ENCODE measurements around the gene DDAH2. TPM values are rescaled to one million over a fixed set of nuclear protein-coding genes. Genes with fewer than 3 reads are reported as not detected.

Gene DDAH2
- total RNA-seq, 2 donors from 2014 or later: 150 to 153 TPM

DNA sequence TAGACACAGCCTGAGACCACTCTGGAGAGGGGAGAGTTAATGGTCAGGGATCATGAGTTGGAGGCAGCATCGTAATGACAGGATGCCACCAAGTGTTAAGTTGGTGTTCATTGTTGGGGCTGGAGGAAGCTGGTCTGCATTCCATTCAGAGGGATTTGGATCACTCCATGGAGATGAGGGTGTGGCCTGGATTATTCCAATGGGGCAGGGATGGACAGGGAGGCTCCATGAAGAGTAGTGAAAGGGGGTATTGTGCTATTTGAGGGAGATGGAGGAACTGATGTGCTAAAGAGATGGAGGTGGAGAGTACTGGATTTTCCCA, 34.5 kb upstream of the DDAH2 start:
- H3K36me3 Mint-ChIP-seq (ENCODE audit: low read depth): peaks cover 25% of the 10 kb centered on the region
- H3K4me3 Mint-ChIP-seq: no peak overlapping the region
- H3K27ac ChIP-seq (ENCODE audit: low read depth, low read length): peak overlapping the region; percentile 86
- DNase-seq: peak; percentile 86
- TF ChIP-seq, protein P1, sequence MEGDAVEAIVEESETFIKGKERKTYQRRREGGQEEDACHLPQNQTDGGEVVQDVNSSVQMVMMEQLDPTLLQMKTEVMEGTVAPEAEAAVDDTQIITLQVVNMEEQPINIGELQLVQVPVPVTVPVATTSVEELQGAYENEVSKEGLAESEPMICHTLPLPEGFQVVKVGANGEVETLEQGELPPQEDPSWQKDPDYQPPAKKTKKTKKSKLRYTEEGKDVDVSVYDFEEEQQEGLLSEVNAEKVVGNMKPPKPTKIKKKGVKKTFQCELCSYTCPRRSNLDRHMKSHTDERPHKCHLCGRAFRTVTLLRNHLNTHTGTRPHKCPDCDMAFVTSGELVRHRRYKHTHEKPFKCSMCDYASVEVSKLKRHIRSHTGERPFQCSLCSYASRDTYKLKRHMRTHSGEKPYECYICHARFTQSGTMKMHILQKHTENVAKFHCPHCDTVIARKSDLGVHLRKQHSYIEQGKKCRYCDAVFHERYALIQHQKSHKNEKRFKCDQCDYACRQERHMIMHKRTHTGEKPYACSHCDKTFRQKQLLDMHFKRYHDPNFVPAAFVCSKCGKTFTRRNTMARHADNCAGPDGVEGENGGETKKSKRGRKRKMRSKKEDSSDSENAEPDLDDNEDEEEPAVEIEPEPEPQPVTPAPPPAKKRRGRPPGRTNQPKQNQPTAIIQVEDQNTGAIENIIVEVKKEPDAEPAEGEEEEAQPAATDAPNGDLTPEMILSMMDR (conservative IDR thresholded peaks at IDR 0.05): no peak
- 0 to 39% methylated on average over 1 of the region's 1 CpG for WGBS, 2 experiments (ENCODE audit: insufficient coverage in 1 of 2, insufficient read length in 1 of 2)
- H3K27ac Mint-ChIP-seq: peak overlapping the region; percentile 77
- peaks cover 18% of the 10 kb centered on the region for H3K4me1 Mint-ChIP-seq
- no peaks in the 10 kb centered on the region for H3K9me3 ChIP-seq (ENCODE audit: control insufficient read depth, low read length)
- H3K4me3 ChIP-seq (ENCODE audit: low read length): no peak overlapping the region
- no peaks in the 10 kb centered on the region for H3K27me3 ChIP-seq (ENCODE audit: control insufficient read depth, insufficient read depth, low read length, poor library complexity, severe bottlenecking)
- no peak overlapping the region for H3K9ac ChIP-seq (ENCODE audit: extremely low read depth, low read length, poor library complexity, severe bottlenecking)
- no peaks in the 10 kb centered on the region for H3K9me3 Mint-ChIP-seq
- H3K27me3 Mint-ChIP-seq (ENCODE audit: insufficient read depth): no peaks in the 10 kb centered on the region
- H3K36me3 ChIP-seq (ENCODE audit: control insufficient read depth, insufficient read depth, low read length): no peaks in the 10 kb centered on the region
- H3K4me1 ChIP-seq (ENCODE audit: control insufficient read depth, insufficient read depth, low read length): no peaks in the 10 kb centered on the region

DNA sequence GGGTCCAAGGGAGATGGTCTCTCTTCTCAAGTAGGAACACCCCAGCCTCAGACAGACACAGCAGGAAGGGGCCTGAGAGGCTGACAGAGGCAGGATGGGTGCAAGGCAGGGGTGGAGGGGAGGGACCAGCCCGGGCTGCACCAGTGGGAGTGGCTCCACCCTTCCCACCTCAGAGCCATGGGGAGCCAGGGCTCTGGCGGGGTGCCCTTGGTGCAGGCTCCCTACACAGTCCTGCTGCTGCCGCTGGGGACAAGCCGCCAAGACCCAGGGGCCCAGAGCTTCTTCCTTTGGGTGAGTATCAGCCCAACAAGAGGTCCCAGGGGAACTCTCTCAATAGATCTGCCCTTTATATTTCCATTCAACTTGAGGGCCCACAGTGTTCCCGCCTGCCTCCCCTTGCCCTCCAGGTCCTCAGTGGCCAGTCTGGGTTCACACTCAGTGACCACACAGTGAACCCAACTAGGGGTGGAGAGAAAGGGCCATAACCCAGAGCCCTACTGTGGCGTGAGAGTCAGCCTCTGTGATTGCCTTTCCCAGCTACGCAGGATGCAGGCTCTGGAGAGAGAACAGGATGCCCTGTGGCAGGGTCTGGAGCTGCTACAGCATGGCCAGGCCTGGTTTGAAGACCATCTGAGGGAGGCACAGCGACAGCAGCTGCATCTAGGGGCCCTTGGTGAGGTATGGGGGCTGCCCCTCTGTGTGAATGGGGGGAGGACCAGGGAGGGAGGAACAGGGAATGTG, 33.9 kb upstream of the DDAH2 start:
- Mint-ChIP-seq H3K4me1 (peaks cover 18% of the 10 kb centered on the region), H3K27ac (peak overlapping the region; percentile 77), H3K36me3 (ENCODE audit: low read depth) (peaks cover 25% of the 10 kb centered on the region), H3K9me3 (no peaks in the 10 kb centered on the region), H3K27me3 (ENCODE audit: insufficient read depth) (no peaks in the 10 kb centered on the region), H3K4me3 (no peak overlapping the region)
- Histone ChIP-seq H3K36me3 (ENCODE audit: control insufficient read depth, insufficient read depth, low read length) (no peaks in the 10 kb centered on the region), H3K4me3 (ENCODE audit: low read length) (no peak overlapping the region), H3K4me1 (ENCODE audit: control insufficient read depth, insufficient read depth, low read length) (no peaks in the 10 kb centered on the region), H3K9me3 (ENCODE audit: control insufficient read depth, low read length) (no peaks in the 10 kb centered on the region), H3K9ac (ENCODE audit: extremely low read depth, low read length, poor library complexity, severe bottlenecking) (no peak overlapping the region), H3K27ac (ENCODE audit: low read depth, low read length) (peak overlapping the region; percentile 86), H3K27me3 (ENCODE audit: control insufficient read depth, insufficient read depth, low read length, poor library complexity, severe bottlenecking) (no peaks in the 10 kb centered on the region)
- DNase-seq: no peak
- 85 to 86% methylated on average over 5 to 8 of the region's 8 CpGs for WGBS, 2 experiments (ENCODE audit: insufficient coverage in 1 of 2, insufficient read length in 1 of 2)
- TF ChIP-seq, protein P1 (conservative IDR thresholded peaks at IDR 0.05): no peak

DNA sequence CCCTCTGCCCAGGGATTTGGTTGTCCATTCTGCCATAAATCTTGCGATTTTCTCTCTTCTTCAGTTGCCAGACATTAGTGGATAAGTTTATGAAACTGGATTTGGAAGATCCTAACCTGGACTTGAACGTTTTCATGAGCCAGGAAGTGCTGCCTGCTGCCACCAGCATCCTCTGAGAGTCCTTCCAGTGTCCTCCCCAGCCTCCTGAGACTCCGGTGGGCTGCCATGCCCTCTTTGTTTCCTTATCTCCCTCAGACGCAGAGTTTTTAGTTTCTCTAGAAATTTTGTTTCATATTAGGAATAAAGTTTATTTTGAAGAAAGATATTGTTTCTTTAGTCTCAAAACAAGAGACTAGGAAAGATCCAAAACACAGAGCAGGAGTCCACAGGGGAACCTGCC, 33.3 kb upstream of the DDAH2 start, which contains the start of gene SAPCD1:
TSS of gene SAPCD1 (plus strand) at position 301 of the 400 bp plus-strand sequence. CDS start 399 bp downstream, outside the sequence.
- Mint-ChIP-seq H3K27ac (peak within 1 kb of the TSS; percentile 77), H3K4me3 (no peak within 1 kb of the TSS), H3K9me3 (no peaks in the 10 kb centered on the region), H3K4me1 (peaks cover 18% of the 10 kb centered on the region), H3K36me3 (ENCODE audit: low read depth) (peaks cover 25% of the 10 kb centered on the region), H3K27me3 (ENCODE audit: insufficient read depth) (no peaks in the 10 kb centered on the region)
- Histone ChIP-seq H3K4me3 (ENCODE audit: low read length) (no peak within 1 kb of the TSS), H3K9ac (ENCODE audit: extremely low read depth, low read length, poor library complexity, severe bottlenecking) (no peak within 1 kb of the TSS), H3K4me1 (ENCODE audit: control insufficient read depth, insufficient read depth, low read length) (no peaks in the 10 kb centered on the region), H3K9me3 (ENCODE audit: control insufficient read depth, low read length) (no peaks in the 10 kb centered on the region), H3K27ac (ENCODE audit: low read depth, low read length) (peak within 1 kb of the TSS; percentile 86), H3K36me3 (ENCODE audit: control insufficient read depth, insufficient read depth, low read length) (no peaks in the 10 kb centered on the region), H3K27me3 (ENCODE audit: control insufficient read depth, insufficient read depth, low read length, poor library complexity, severe bottlenecking) (no peaks in the 10 kb centered on the region)
- 81 to 90% methylated on average over 3 to 4 of the region's 4 CpGs for WGBS, 2 experiments (ENCODE audit: insufficient coverage in 1 of 2, insufficient read length in 1 of 2)
- no peak for DNase-seq
- TF ChIP-seq, protein P1 (conservative IDR thresholded peaks at IDR 0.05): no peak

Data from endodermal cell (in vitro differentiated cells).